Natural killer cell (primary cell): ENCODE data around the gene RAD51. TPM values are rescaled to one million over a fixed set of nuclear protein-coding genes. Genes with fewer than 3 reads are reported as not detected.
A peak's percentile ranks its signal among the peaks of the same experiment; 100 is the strongest.

Experiments
- ATAC-seq, 3 donors: fragments of 150-1000 bp in 2 of 3; fragments of 200-7000 bp in 1 of 3; cut with Tn5 transposase; 1 replicate in 1 of 3; 2 replicates in 2 of 3; pipeline ENCODE4 v1.10.0; 2021; ENCODE audit warnings: mild to moderate bottlenecking in 2 of 3, moderate library complexity in 2 of 3
- DNase-seq, 2 donors: peaks; one replicate each; pipeline versions ENCODE4 v3.0.0 to v3.0.0-alpha.2; 2013 to 2021; ENCODE audit warnings: mixed read lengths in 1 of 2
- H3K27ac ChIP-seq: one replicate; pipeline ENCODE4 v1.5.1; 2013; ENCODE audit warnings: mild to moderate bottlenecking, low read length
- H3K27me3 ChIP-seq: one replicate; pipeline ENCODE4 v1.6.1; 2013; ENCODE audit warnings: low read length; ENCODE audit not compliant: control insufficient read depth, insufficient read depth
- H3K36me3 ChIP-seq: one replicate; pipeline ENCODE4 v1.6.1; 2013; ENCODE audit warnings: low read length; ENCODE audit not compliant: control insufficient read depth, insufficient read depth
- H3K4me1 ChIP-seq: one replicate; pipeline ENCODE4 v1.6.1; 2013; ENCODE audit warnings: low read length; ENCODE audit not compliant: control insufficient read depth, insufficient read depth
- H3K4me3 ChIP-seq: one replicate; pipeline ENCODE4 v1.5.1; 2013; ENCODE audit warnings: low read length
- H3K9me3 ChIP-seq: one replicate; pipeline ENCODE4 v1.6.1; 2013; ENCODE audit warnings: low read length; ENCODE audit not compliant: control insufficient read depth, insufficient read depth
- H3K27ac Mint-ChIP-seq, 2 donors: one replicate each; pipeline ENCODE4 v1.8.0; 2022; ENCODE audit warnings: mild to moderate bottlenecking in 2 of 2, mixed read lengths in 2 of 2, moderate library complexity in 1 of 2
- H3K27me3 Mint-ChIP-seq, 2 donors: one replicate each; pipeline ENCODE4 v1.8.0; 2022; ENCODE audit warnings: low read depth in 2 of 2, mixed read lengths in 2 of 2
- H3K36me3 Mint-ChIP-seq: one replicate; pipeline ENCODE4 v1.8.0; 2022; ENCODE audit warnings: mixed read lengths
- H3K4me1 Mint-ChIP-seq, 2 donors: one replicate each; pipeline ENCODE4 v1.8.0; 2022; ENCODE audit warnings: mixed read lengths in 2 of 2
- H3K4me3 Mint-ChIP-seq: one replicate; pipeline ENCODE4 v1.8.0; 2022; ENCODE audit warnings: mild to moderate bottlenecking, moderate library complexity, mixed read lengths
- H3K9me3 Mint-ChIP-seq, 2 donors: one replicate each; pipeline ENCODE4 v1.8.0; 2022; ENCODE audit warnings: mixed read lengths in 2 of 2
- WGBS: methylation state at CpG from one replicate; pipeline ENCODE4 v1.1.7; 2013; ENCODE audit warnings: missing lambda C conversion rate; ENCODE audit not compliant: insufficient coverage; 5-methylcytosine and 5-hydroxymethylcytosine counted together
- intact Hi-C: fragments of 100-400 bp; cut with micrococcal nuclease; formaldehyde crosslinking; loops from one replicate; pipeline ENCODE4 v1.14.2; 2022
- total RNA-seq, 4 donors: library from RNA; stranded (reverse); fragments of 120-200 nt in 1 of 4; gene quantifications; one replicate each; pipeline versions ENCODE4 v1.2.3 to v1.2.4, GENCODE V29; 2013 to 2022
- TF ChIP-seq, protein P1 (sequence below): fragments of 200-600 bp; IDR thresholded peaks from one replicate; pipeline ENCODE4 v1.8.0; 2022; ENCODE audit warnings: antibody characterized with exemption

Gene RAD51
- total RNA-seq, 3 donors from 2014 or later (not counting 1 experiment from before 2014, with no cell fraction given), result 1.2 to 5.0 (median 4.0) TPM

DNA sequence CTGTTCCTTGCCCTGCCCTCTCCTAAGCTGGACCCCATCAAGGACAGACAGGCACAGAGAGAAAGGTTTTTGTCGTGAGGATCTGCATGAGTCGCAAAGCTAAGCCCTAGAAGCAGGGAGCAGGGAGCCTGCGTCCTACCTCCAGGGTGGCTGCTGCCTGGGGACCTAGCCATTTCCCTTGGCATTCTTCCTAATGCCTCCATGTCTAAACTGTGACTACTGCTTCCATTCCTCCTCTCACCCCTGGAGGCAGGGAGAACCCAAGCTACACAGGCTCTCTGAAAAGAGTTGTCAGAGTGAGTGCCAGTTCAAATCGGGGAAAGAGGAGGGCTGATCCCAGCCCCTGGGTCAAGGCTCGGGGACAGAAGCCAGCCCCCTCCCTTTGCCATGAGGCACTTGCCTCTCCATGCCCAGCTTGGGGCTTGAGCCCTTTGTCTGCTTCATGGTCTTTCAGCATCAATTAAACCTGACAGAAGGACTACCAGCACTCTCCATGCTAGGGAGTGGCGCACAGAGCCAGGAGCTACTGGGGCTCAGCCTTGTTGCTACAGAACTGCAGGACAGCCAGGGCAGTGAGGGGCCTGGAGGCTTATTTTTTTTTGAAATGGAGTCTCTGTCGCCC lies 71.3 kb downstream of the RAD51 start:
- peaks cover 14% of the 10 kb centered on the region for H3K36me3 ChIP-seq
- no peaks in the 10 kb centered on the region for H3K9me3 Mint-ChIP-seq
- H3K4me1 ChIP-seq, result peaks cover 72% of the 10 kb centered on the region
- H3K4me3 ChIP-seq, result no peak overlapping the region
- H3K27ac ChIP-seq, result no peak overlapping the region
- peaks cover 42 to 69% of the 10 kb centered on the region in 2 donors for H3K4me1 Mint-ChIP-seq
- H3K27me3 Mint-ChIP-seq, result no peaks in the 10 kb centered on the region
- H3K36me3 Mint-ChIP-seq, result no peaks in the 10 kb centered on the region
- intact Hi-C loops, result no loop called here
- H3K4me3 Mint-ChIP-seq, result no peak overlapping the region
- H3K27me3 ChIP-seq, result no peaks in the 10 kb centered on the region
- ATAC-seq (no peak), DNase-seq (no peak)
- 98% methylated on average over 7 of the region's 7 CpGs for WGBS
- no peaks in the 10 kb centered on the region for H3K9me3 ChIP-seq
- TF ChIP-seq, protein P1, sequence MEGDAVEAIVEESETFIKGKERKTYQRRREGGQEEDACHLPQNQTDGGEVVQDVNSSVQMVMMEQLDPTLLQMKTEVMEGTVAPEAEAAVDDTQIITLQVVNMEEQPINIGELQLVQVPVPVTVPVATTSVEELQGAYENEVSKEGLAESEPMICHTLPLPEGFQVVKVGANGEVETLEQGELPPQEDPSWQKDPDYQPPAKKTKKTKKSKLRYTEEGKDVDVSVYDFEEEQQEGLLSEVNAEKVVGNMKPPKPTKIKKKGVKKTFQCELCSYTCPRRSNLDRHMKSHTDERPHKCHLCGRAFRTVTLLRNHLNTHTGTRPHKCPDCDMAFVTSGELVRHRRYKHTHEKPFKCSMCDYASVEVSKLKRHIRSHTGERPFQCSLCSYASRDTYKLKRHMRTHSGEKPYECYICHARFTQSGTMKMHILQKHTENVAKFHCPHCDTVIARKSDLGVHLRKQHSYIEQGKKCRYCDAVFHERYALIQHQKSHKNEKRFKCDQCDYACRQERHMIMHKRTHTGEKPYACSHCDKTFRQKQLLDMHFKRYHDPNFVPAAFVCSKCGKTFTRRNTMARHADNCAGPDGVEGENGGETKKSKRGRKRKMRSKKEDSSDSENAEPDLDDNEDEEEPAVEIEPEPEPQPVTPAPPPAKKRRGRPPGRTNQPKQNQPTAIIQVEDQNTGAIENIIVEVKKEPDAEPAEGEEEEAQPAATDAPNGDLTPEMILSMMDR, result no peak
- peak overlapping the region; percentile 87 to 91 for H3K27ac Mint-ChIP-seq

DNA sequence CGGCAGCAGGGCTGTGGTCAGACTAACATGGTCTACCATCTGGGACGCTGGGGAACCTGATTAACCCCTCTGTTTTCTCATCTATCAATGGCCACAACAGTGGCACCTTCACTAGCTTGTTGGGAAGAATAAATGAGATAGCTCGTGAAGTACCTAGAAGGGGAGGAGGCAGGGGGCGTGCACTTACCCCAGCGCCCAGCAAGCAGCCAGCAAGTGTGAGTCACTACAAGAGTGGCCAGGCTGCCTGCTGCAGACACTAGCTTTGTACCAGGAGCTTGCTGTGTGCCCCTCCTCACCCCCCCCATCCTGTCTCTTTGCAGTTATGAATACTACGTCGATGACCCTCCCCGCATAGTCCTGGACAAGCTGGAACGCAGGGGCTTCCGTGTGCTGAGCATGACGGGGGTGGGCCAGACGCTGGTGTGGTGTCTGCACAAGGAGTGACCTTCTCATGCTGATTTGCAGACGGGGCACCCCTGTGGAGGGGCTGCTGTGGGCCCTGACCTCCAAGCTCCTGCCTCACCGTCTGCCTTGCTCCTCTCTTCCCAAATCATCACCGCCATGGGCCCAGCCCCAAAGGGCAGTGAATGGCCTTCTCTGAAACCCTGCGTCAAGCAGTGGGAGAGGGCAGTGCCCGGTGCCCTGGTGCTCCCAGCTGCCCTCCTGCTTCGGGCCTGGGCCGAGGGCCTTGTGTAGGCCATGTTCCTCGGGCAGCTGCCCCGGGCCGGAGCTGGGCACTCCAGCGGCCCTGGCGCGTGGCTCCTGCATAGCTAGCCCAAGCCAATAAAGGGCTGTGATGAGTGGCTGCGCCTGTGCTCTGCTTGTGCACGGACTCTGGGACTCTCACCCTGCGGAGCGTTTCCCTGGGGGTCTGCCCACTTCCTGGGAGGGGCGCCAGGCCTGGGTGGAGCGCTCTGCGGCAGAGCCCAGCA lies 72.2 kb downstream of the RAD51 start:
- H3K27me3 Mint-ChIP-seq, result no peaks in the 10 kb centered on the region
- Histone ChIP-seq H3K9me3 (no peaks in the 10 kb centered on the region), H3K27ac (no peak overlapping the region), H3K4me1 (peaks cover 72% of the 10 kb centered on the region), H3K36me3 (peaks cover 14% of the 10 kb centered on the region), H3K27me3 (no peaks in the 10 kb centered on the region), H3K4me3 (no peak overlapping the region)
- H3K27ac Mint-ChIP-seq, result no peak overlapping the region
- ATAC-seq, result no peak
- peaks cover 42 to 70% of the 10 kb centered on the region in 2 donors for H3K4me1 Mint-ChIP-seq
- no peak overlapping the region for H3K4me3 Mint-ChIP-seq
- WGBS, result 94% methylated on average over 32 of the region's 32 CpGs
- H3K9me3 Mint-ChIP-seq, result no peaks in the 10 kb centered on the region
- H3K36me3 Mint-ChIP-seq, result no peaks in the 10 kb centered on the region
- TF ChIP-seq, protein P1, result no peak
- DNase-seq, result no peak
- intact Hi-C loops, result no loop called here

DNA sequence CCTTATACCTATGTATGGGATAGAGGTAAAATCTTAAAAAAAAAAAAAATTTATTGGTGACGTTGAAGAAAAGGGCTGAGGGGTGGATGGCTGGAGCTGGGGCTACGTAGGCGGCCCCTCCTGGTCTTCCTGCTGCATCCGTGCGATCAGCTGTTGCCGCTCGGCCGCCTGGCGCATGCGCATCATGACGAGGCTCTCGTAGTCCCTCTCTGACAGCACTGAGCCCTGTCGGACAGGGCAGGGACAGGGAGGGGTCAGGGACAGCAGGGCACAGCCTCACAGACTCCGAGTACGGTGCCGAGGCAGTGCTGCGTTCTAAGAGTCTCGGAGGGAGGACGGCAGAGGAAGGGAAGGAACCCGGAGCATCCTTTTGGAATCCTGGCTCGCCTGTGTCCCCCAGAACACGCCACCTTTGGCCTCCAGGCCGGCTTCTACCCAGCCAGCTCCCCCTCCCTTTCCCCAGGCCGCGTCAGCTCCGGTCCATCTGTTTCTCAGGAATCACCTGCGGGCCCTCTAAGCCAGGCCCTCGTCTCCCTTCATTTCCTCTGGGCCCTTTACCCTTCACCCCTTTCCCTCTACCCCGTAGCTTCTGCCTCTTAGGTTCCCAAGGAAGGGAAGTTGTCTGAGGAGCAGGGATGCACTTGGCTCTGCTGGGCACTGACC lies 73.0 kb downstream of the RAD51 start:
- Histone ChIP-seq H3K27ac (peak overlapping the region; percentile 60), H3K36me3 (peaks cover 16% of the 10 kb centered on the region), H3K27me3 (no peaks in the 10 kb centered on the region), H3K4me3 (no peak overlapping the region), H3K4me1 (peaks cover 67% of the 10 kb centered on the region), H3K9me3 (no peaks in the 10 kb centered on the region)
- no peaks in the 10 kb centered on the region for H3K27me3 Mint-ChIP-seq
- TF ChIP-seq, protein P1, result no peak
- no peaks in the 10 kb centered on the region for H3K9me3 Mint-ChIP-seq
- no peak for DNase-seq
- no peaks in the 10 kb centered on the region for H3K36me3 Mint-ChIP-seq
- no peak for ATAC-seq
- intact Hi-C loops, result no loop called here
- H3K4me1 Mint-ChIP-seq, result peaks cover 42 to 64% of the 10 kb centered on the region in 2 donors
- peak overlapping the region; percentile 86 to 96 for H3K27ac Mint-ChIP-seq
- 95% methylated on average over 28 of the region's 29 CpGs for WGBS
- no peak overlapping the region for H3K4me3 Mint-ChIP-seq
